CD4-positive, alpha-beta T cell treated with Interleukin-12 subunit alpha and Interleukin-12 subunit beta, for 1 hour (primary cell): ENCODE data around the gene TRPV6.

Experiments used
- DNase-seq: peaks from one replicate; pipeline ENCODE4 v3.0.0-alpha.2; 2020

TRPV6 gene

GRCh38 chr7:142885311-142886230 lies at the start of gene TRPV6:
TRPV6 (minus strand) TSS chr7:142885745.
- no peak for DNase-seq

GRCh38 chr7:142934056-142934455 lies 48.5 kb upstream of the TRPV6 start:
- no peak for DNase-seq

- no peak for DNase-seq
These were observed 48.1 kb upstream of the TRPV6 start, which contains the start of gene TRPV5 for GRCh38 chr7:142933624-142934023. TRPV5 (minus strand) TSS chr7:142933746; CDS start chr7:142933459, 287 bp downstream.

- no peak for DNase-seq
These were observed 47.5 kb upstream of the TRPV6 start for GRCh38 chr7:142933092-142933475.

- DNase-seq, result no peak
These were observed 47.0 kb upstream of the TRPV6 start for GRCh38 chr7:142932386-142933091.

GRCh38 chr7:142930126-142930730 lies 44.7 kb upstream of the TRPV6 start:
- DNase-seq, result no peak

- DNase-seq, result no peak
These were observed 42.4 kb upstream of the TRPV6 start for GRCh38 chr7:142927949-142928348.

GRCh38 chr7:142927085-142927745 lies 41.7 kb upstream of the TRPV6 start:
- no peak for DNase-seq

- DNase-seq, result no peak
These were observed 39.9 kb upstream of the TRPV6 start for GRCh38 chr7:142925413-142925812.

GRCh38 chr7:142923391-142923790 lies 37.8 kb upstream of the TRPV6 start:
- DNase-seq, result no peak

GRCh38 chr7:142919656-142920055 lies 34.1 kb upstream of the TRPV6 start:
- DNase-seq, result no peak

- no peak for DNase-seq
These were observed 33.4 kb upstream of the TRPV6 start for GRCh38 chr7:142918901-142919300.

- no peak for DNase-seq
These were observed 31.9 kb upstream of the TRPV6 start for GRCh38 chr7:142917447-142917846.

GRCh38 chr7:142916508-142916907 lies 31.0 kb upstream of the TRPV6 start:
- DNase-seq, result no peak

GRCh38 chr7:142915315-142915714 lies 29.8 kb upstream of the TRPV6 start:
- DNase-seq, result no peak

GRCh38 chr7:142914121-142914520 lies 28.6 kb upstream of the TRPV6 start:
- DNase-seq, result no peak

GRCh38 chr7:142913566-142913965 lies 28.0 kb upstream of the TRPV6 start:
- DNase-seq, result no peak

- DNase-seq, result no peak
These were observed 27.5 kb upstream of the TRPV6 start for GRCh38 chr7:142913051-142913450.

GRCh38 chr7:142910481-142910880 lies 24.9 kb upstream of the TRPV6 start:
- DNase-seq, result no peak

GRCh38 chr7:142910031-142910433 lies 24.5 kb upstream of the TRPV6 start:
- DNase-seq, result no peak

GRCh38 chr7:142908921-142909890 lies 23.7 kb upstream of the TRPV6 start:
- no peak for DNase-seq

- no peak for DNase-seq
These were observed 22.7 kb upstream of the TRPV6 start for GRCh38 chr7:142908290-142908689.
